HTR-8/SVneo (cell line): ENCODE results near the gene HSCB.
"Not testable (repeated sequence)": the region's sequence is repeated elsewhere in the genome, so short reads cannot be mapped to it uniquely, and the experiment has no call there.

Experiments
- DNase-seq: peaks from one replicate; pipeline ENCODE4 v3.0.0; 2011; ENCODE audit warnings: low spot score, mixed read lengths; ENCODE audit not compliant: insufficient read length
- FAIRE-seq: peaks from 2 replicates; lab custom pipeline; 2011; peaks lifted over from hg19 to GRCh38; lab: Jason Lieb, UNC

The HSCB gene

GRCh38 chr22:28741785-28742561 is at the start of gene HSCB, which contains the start of gene CHEK2:
Gene HSCB (plus strand): TSS chr22:28742039. CDS start chr22:28742096, 57 bp downstream.
Gene CHEK2 (minus strand): TSS chr22:28741820. CDS start chr22:28734721, 7,099 bp downstream.
- peak; percentile 73 for FAIRE-seq

GRCh38 chr22:28693041-28693760 is 48.6 kb upstream of the HSCB start:
- DNase-seq, FAIRE-seq: not testable (repeated sequence)

More at GRCh38 chr22:28741785-28742561, at the start of gene HSCB, which contains the start of gene CHEK2:
- peak; percentile 92 for DNase-seq

- FAIRE-seq (no peak), DNase-seq (no peak)
Measured at GRCh38 chr22:28702891-28703290, 38.9 kb upstream of the HSCB start.

- FAIRE-seq: no peak
- no peak for DNase-seq
Measured at GRCh38 chr22:28703436-28703835, 38.4 kb upstream of the HSCB start.

GRCh38 chr22:28706845-28707244 is 35.0 kb upstream of the HSCB start:
- FAIRE-seq: no peak

GRCh38 chr22:28710107-28710506 is 31.7 kb upstream of the HSCB start:
- DNase-seq (no peak), FAIRE-seq (no peak)

More at GRCh38 chr22:28706845-28707244, 35.0 kb upstream of the HSCB start:
- DNase-seq: no peak

- DNase-seq: peak; percentile 32
- FAIRE-seq: no peak
Measured at GRCh38 chr22:28710576-28711191, 31.2 kb upstream of the HSCB start.

- no peak for DNase-seq
- no peak for FAIRE-seq
Measured at GRCh38 chr22:28711341-28711740, 30.5 kb upstream of the HSCB start.

- no peak for FAIRE-seq
- peak; percentile 64 for DNase-seq
Measured at GRCh38 chr22:28711820-28712777, 29.7 kb upstream of the HSCB start.

GRCh38 chr22:28714043-28714628 is 27.7 kb upstream of the HSCB start:
- FAIRE-seq (no peak), DNase-seq (no peak)

GRCh38 chr22:28715611-28716010 is 26.2 kb upstream of the HSCB start:
- no peak for FAIRE-seq
- no peak for DNase-seq

- no peak for FAIRE-seq
- DNase-seq: no peak
Measured at GRCh38 chr22:28716686-28717085, 25.2 kb upstream of the HSCB start.

- FAIRE-seq (no peak), DNase-seq (no peak)
Measured at GRCh38 chr22:28718044-28718443, 23.8 kb upstream of the HSCB start.

- FAIRE-seq (no peak), DNase-seq (no peak)
Measured at GRCh38 chr22:28728002-28728401, 13.8 kb upstream of the HSCB start.

GRCh38 chr22:28728621-28729313 is 13.1 kb upstream of the HSCB start:
- DNase-seq (no peak), FAIRE-seq (no peak)

- FAIRE-seq: no peak
Measured at GRCh38 chr22:28730179-28730578, 11.7 kb upstream of the HSCB start.

GRCh38 chr22:28734393-28734792 is 7.4 kb upstream of the HSCB start:
- FAIRE-seq: no peak
- DNase-seq: no peak

More at GRCh38 chr22:28730179-28730578, 11.7 kb upstream of the HSCB start:
- DNase-seq: no peak

- no peak for FAIRE-seq
Measured at GRCh38 chr22:28736301-28737155, 5.3 kb upstream of the HSCB start.

More at GRCh38 chr22:28736301-28737155, 5.3 kb upstream of the HSCB start:
- no peak for DNase-seq
